ENCODE results near the gene ACHE. TPM values are rescaled to one million over a fixed set of nuclear protein-coding genes. Genes with fewer than 3 reads are reported as not detected.
"Not testable (repeated sequence)": the region's sequence is repeated elsewhere in the genome, so short reads cannot be mapped to it uniquely, and the experiment has no call there.

Gene ACHE
- total RNA-seq, result 1 to 10 TPM in 5 of 6 experiments, under 1 TPM in 1; 0.59 to 6.0 (median 3.0) TPM
- long read RNA-seq, result 0 reads

DNA sequence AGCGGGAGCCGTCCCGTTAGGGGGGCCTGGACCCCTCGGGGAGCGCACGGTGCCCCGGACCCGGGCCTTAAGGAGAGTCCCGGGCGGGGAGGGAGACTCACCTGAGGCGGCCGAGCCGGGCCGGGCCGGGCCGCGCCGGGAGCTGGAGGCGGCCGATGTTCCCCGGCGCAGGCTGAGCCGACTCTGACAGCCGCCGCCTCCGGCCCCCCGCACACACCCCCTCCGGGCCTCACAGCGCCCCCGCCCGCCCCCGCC lies at the start of gene ACHE:
TSS of gene ACHE (minus strand) at position 188 of the 255 bp plus-strand sequence. CDS start 1,656 bp downstream, outside the sequence.
- intact Hi-C loops (cut with DNase I), result loop anchor here in 1 of 2 donors (5.0 kb wide), 1 partner anchor 182 kb away; no protein-coding TSS in a partner anchor
- Histone ChIP-seq H3K4me3 (peak within 1 kb of the TSS; percentile 32 to 48 (median 43)), H3K9me3 (no peaks in the 10 kb centered on the region), H3K36me3 (no peaks in the 10 kb centered on the region), H3K27ac (peak within 1 kb of the TSS in 2 of 3 donors; percentile 60 to 67), H3K4me1 (peaks cover 0 to 15% (median 3%) of the 10 kb centered on the region in 4 donors), H3K27me3 (no peaks in the 10 kb centered on the region)
- ATAC-seq, result peak in 3 of 4 donors; percentile 8 to 39 (median 28)
- TF ChIP-seq, protein P1, sequence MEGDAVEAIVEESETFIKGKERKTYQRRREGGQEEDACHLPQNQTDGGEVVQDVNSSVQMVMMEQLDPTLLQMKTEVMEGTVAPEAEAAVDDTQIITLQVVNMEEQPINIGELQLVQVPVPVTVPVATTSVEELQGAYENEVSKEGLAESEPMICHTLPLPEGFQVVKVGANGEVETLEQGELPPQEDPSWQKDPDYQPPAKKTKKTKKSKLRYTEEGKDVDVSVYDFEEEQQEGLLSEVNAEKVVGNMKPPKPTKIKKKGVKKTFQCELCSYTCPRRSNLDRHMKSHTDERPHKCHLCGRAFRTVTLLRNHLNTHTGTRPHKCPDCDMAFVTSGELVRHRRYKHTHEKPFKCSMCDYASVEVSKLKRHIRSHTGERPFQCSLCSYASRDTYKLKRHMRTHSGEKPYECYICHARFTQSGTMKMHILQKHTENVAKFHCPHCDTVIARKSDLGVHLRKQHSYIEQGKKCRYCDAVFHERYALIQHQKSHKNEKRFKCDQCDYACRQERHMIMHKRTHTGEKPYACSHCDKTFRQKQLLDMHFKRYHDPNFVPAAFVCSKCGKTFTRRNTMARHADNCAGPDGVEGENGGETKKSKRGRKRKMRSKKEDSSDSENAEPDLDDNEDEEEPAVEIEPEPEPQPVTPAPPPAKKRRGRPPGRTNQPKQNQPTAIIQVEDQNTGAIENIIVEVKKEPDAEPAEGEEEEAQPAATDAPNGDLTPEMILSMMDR (IDR thresholded peaks at IDR 0.05), result no peak
- peak; percentile 14 for TF ChIP-seq POLR2A (IDR thresholded peaks at IDR 0.05)
- WGBS (ENCODE audit: insufficient coverage, low coverage, low lambda C conversion rate, missing lambda C conversion rate), result 0% methylated on average over 8 of the region's 32 CpGs
- DNase-seq, result no peak

DNA sequence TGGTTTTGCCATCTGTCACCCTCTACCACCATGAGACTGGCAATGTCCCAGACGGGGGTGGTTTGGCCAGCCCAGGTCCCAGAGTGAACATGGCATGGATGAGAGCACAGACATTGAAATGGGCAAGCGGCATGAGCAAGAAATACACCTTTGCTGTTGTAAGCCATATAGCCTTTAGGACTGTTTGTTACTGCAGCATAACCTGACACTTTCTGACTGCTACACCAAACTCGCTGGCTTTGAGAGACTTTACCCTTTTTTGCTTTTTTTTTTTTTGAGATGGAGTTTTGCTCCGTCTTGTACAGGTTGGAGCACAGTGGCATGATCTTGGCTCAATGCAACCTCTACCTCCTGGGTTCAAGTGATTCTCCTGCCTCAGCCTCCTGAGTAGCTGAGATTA lies 48.5 kb upstream of the ACHE start:
- 67% methylated on average over 3 of the region's 4 CpGs for WGBS (ENCODE audit: insufficient coverage, low coverage, low lambda C conversion rate, missing lambda C conversion rate)
- H3K4me1 ChIP-seq, result peaks cover 0 to 8% (median 0%) of the 10 kb centered on the region in 4 donors
- no peak for TF ChIP-seq POLR2A (IDR thresholded peaks at IDR 0.05)
- TF ChIP-seq, protein P1 (IDR thresholded peaks at IDR 0.05), result no peak
- intact Hi-C loops (cut with DNase I), result no loop called here
- no peaks in the 10 kb centered on the region for H3K9me3 ChIP-seq
- no peak overlapping the region for H3K27ac ChIP-seq
- DNase-seq (no peak), ATAC-seq (no peak)
- H3K36me3 ChIP-seq, result no peaks in the 10 kb centered on the region
- no peak overlapping the region for H3K4me3 ChIP-seq
- no peaks in the 10 kb centered on the region for H3K27me3 ChIP-seq

DNA sequence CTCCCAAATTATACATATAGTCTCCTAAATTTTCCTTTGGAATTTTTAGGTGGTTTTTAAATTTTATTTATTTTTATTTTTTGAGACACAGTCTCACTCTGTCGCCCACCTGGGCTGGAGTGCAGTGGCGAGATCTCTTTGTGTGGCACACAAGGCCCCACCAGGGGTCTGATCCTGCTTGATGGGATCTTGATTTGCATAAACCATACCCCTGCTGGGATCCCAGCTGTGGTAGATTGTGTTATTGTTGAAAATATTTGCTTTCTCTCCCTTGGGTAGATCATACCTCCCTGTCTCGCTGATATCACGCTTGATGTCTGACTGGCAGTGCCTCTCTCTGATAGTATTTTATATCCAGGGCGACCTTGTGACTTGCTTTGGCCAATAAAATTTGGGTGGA lies 48.0 kb upstream of the ACHE start:
- intact Hi-C loops (cut with DNase I), result no loop called here
- Histone ChIP-seq H3K27me3 (no peaks in the 10 kb centered on the region), H3K4me1 (peaks cover 0 to 4% (median 0%) of the 10 kb centered on the region in 4 donors), H3K9me3 (no peaks in the 10 kb centered on the region), H3K27ac (no peak overlapping the region), H3K4me3 (no peak overlapping the region), H3K36me3 (no peaks in the 10 kb centered on the region)
- DNase-seq (no peak), ATAC-seq (no peak)
- TF ChIP-seq, protein P1 (IDR thresholded peaks at IDR 0.05), result no peak
- WGBS (ENCODE audit: insufficient coverage, low coverage, low lambda C conversion rate, missing lambda C conversion rate), result 90% methylated on average over 3 of the region's 5 CpGs

DNA sequence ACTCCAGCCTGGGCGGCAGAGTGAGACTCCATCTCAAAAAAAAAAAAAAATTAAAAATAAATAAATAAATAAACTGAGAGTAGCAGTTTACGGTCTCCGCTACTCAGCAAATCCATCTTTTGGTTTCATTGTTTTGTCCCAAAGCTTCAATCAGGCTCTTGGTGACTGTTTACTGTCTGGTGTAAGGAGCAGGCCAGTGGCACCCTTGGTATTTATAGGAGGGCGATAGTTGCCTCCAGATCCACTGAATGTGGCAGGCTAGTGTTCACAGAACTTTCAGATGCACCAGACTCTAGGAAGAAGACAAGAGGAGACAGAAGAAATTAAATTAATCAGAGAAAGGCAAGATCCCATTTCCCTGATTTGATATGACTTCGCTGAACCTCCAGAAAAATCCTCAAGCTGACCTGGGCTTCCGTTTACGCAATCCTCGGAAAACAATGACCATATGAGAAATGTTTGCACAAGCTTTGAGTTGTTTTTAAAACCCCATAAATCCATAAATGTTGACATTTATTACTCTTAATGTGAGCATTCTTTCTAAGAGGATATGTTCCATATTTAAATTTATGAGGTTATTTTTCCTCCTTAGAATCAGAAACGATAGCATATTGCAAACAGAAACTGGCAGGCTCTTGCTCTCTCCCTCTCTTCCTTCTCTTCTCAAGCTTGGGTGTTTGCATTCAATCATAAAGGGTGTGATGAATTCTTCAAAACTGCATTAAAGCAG lies 46.5 kb upstream of the ACHE start:
- Histone ChIP-seq H3K4me3 (no peak overlapping the region), H3K27me3 (no peaks in the 10 kb centered on the region), H3K9me3 (no peaks in the 10 kb centered on the region), H3K27ac (no peak overlapping the region), H3K4me1 (peaks cover 0 to 4% (median 0%) of the 10 kb centered on the region in 4 donors), H3K36me3 (no peaks in the 10 kb centered on the region)
- no peak for DNase-seq
- TF ChIP-seq, protein P1 (IDR thresholded peaks at IDR 0.05), result no peak
- no peak for TF ChIP-seq POLR2A (IDR thresholded peaks at IDR 0.05)
- 55% methylated on average over 9 of the region's 9 CpGs for WGBS (ENCODE audit: insufficient coverage, low coverage, low lambda C conversion rate, missing lambda C conversion rate)
- ATAC-seq, result peak in 2 of 4 donors; percentile 45 to 48
- intact Hi-C loops (cut with DNase I), result no loop called here

DNA sequence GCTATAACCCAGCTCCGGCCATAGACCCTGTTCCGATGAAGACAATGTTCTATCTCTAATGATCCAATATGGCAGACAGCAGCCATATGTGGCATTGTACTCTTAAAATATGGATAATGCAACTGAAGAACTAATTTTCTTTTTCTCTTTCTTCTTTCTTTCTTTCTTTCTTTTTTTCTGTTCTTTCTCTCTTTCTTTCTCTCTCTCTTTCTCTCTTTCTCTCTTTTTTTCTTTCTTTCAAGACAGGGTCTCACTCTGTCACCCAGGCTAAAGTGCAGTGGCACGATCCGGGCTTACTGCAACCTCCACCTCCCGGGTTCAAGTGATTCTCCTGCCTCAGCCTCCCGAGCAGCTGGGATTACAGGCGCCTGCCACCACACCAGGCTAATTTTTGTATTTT lies 40.5 kb upstream of the ACHE start:
- H3K9me3 ChIP-seq; H3K4me3 ChIP-seq; intact Hi-C loops (cut with DNase I); ATAC-seq; DNase-seq; H3K27ac ChIP-seq; H3K36me3 ChIP-seq; H3K4me1 ChIP-seq; H3K27me3 ChIP-seq: not testable (repeated sequence)
- WGBS (ENCODE audit: insufficient coverage, low coverage, low lambda C conversion rate, missing lambda C conversion rate), result 60% methylated on average over 3 of the region's 7 CpGs

DNA sequence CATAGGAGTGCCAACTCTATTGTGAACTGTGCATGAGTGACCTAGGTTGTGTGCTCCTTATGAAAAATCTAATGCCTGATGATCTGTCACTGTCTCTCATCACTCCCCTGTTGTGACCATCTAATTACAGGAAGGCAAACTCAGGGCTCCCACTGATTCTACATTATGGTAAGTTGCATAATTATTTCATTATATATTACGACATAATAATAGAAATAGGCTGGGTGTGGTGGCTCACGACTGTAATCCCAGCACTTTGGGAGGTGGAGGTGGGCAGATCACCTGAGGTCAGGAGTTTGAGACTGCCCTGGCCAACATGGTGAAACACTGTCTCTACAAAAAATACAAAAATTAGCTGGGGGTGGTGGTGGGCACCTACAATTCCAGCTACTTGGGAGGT lies 39.7 kb upstream of the ACHE start:
- H3K36me3 ChIP-seq; ATAC-seq; H3K27ac ChIP-seq; DNase-seq; H3K4me1 ChIP-seq; H3K9me3 ChIP-seq; H3K4me3 ChIP-seq; H3K27me3 ChIP-seq; intact Hi-C loops (cut with DNase I): not testable (repeated sequence)
- 56% methylated on average over 2 of the region's 2 CpGs for WGBS (ENCODE audit: insufficient coverage, low coverage, low lambda C conversion rate, missing lambda C conversion rate)
